Activated naive CD8-positive, alpha-beta T cell treated with anti-CD3 and anti-CD28 coated beads, Interleukin-2, amount 50 U/mL, for 24 hours (primary cell): ENCODE results near the gene CRP.
"Not testable (repeated sequence)": the region's sequence is repeated elsewhere in the genome, so short reads cannot be mapped to it uniquely, and the experiment has no call there.

Source experiments
- ATAC-seq: fragments of 150-1000 bp; cut with Tn5 transposase; one replicate; pipeline ENCODE4 v1.10.0; 2021
- DNase-seq: peaks from one replicate; pipeline ENCODE4 v3.0.0; 2021
- H3K27ac Mint-ChIP-seq: one replicate; pipeline ENCODE4 v1.8.0; 2021; ENCODE audit warnings: mild to moderate bottlenecking, mixed read lengths
- H3K27me3 Mint-ChIP-seq: one replicate; pipeline ENCODE4 v1.8.0; 2021; ENCODE audit warnings: mixed read lengths
- H3K36me3 Mint-ChIP-seq: one replicate; pipeline ENCODE4 v1.8.0; 2021; ENCODE audit warnings: low read depth, mixed read lengths
- H3K4me1 Mint-ChIP-seq: one replicate; pipeline ENCODE4 v1.8.0; 2021; ENCODE audit warnings: mixed read lengths
- H3K4me3 Mint-ChIP-seq: one replicate; pipeline ENCODE4 v1.8.0; 2021; ENCODE audit warnings: mild to moderate bottlenecking, moderate library complexity, mixed read lengths
- H3K9me3 Mint-ChIP-seq: one replicate; pipeline ENCODE4 v1.8.0; 2021; ENCODE audit warnings: mixed read lengths

CRP gene

DNA sequence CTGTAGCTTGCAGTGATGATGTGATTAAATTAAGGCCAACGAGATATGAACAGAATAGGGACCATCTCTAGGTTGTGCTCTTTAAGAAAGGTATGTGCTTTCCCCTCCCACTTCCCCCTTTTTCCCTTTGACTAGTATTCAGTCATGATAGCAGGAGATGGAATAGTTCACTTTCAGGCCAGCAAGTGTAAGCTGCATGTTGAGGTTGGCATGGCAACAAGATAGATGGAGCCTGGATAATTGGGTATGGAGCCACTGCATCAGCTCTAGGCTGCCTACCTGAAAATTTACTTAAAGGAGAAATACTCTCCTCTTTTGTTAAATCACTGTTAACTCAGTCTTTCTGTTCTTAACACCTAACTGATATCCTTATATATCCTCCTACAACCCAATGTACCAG is 1.5 kb upstream of the CRP start:
- Mint-ChIP-seq H3K27me3 (peaks cover 10% of the 10 kb centered on the region), H3K4me3 (no peak overlapping the region), H3K9me3 (peaks cover 34% of the 10 kb centered on the region), H3K36me3 (peaks cover 5% of the 10 kb centered on the region), H3K4me1 (no peaks in the 10 kb centered on the region), H3K27ac (no peak overlapping the region)
- DNase-seq (no peak), ATAC-seq (no peak)

DNA sequence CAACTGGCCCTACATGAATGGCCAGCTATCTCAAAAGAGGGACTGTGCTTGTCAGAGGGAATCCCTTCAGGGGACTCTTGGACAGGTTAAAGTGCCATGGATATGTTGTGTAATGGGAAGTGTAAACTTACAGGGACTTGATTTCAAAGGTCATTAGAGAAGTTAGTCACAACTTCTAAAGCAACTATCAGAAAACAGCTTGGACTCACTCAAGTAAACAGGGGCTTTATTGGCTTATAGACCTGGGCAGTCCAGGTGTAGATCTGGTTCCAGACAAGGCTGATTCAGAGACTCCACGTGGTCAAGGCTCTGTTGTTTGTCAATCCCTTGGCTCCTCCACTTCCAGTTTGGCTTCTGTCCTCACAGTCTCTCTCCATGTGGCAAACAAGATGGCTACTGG is 2.3 kb downstream of the CRP start:
- Mint-ChIP-seq H3K36me3 (no peaks in the 10 kb centered on the region), H3K27ac (no peak overlapping the region), H3K27me3 (peaks cover 2% of the 10 kb centered on the region)

DNA sequence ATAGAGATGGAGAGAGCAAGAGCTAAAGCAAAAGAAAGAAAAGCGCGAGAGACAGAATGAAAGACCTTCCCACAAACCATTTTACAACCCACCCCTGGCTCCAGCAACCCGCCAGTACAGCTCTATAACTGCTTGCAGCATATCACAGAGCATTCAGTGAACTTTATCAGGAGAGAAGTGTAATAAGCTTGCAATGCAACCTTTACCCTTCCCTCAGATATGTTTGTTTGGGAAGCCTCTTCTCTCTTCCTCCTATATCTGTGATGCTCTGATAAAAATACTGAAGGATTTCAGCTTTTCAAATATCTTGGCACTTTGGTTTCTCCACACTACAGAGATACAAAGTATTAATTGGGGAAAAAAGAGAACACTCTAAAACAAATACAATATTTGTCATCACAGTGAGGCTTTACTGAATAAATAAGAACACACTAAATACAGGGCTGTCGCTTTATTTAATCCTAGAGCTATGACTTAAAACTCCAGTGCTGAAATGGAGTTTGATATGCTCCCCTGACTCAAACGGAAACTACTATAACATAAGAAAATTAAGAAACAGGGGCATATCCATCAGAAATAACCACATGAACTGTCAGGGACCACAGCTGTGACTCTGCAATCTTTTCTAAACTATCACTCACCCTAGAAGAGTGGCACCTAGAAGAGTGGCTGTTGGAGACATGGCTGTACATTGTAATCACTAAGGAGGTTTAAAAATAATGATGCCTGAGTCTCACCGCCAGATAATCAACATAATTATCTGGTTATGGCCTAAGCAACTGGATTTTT is 6.7 kb downstream of the CRP start:
- no peaks in the 10 kb centered on the region for H3K4me1 Mint-ChIP-seq
- ATAC-seq = no peak
- H3K36me3 Mint-ChIP-seq = no peaks in the 10 kb centered on the region

More for the DNA sequence above, 2.3 kb downstream of the CRP start:
- Mint-ChIP-seq H3K9me3 (peaks cover 3% of the 10 kb centered on the region), H3K4me3 (no peak overlapping the region), H3K4me1 (no peaks in the 10 kb centered on the region)
- ATAC-seq (no peak), DNase-seq (no peak)

GRCh38 chr1:159705904-159706256 is 8.5 kb downstream of the CRP start:
- Mint-ChIP-seq H3K4me1 (no peaks in the 10 kb centered on the region), H3K9me3 (no peaks in the 10 kb centered on the region), H3K36me3 (no peaks in the 10 kb centered on the region), H3K27me3 (no peaks in the 10 kb centered on the region), H3K27ac (no peak overlapping the region), H3K4me3 (no peak overlapping the region)
- no peak for DNase-seq
- ATAC-seq = no peak

More for the DNA sequence above, 6.7 kb downstream of the CRP start:
- Mint-ChIP-seq H3K4me3 (no peak overlapping the region), H3K9me3 (no peaks in the 10 kb centered on the region), H3K27ac (no peak overlapping the region), H3K27me3 (no peaks in the 10 kb centered on the region)
- DNase-seq = no peak

- H3K36me3 Mint-ChIP-seq = no peaks in the 10 kb centered on the region
- H3K4me1 Mint-ChIP-seq = no peaks in the 10 kb centered on the region
- H3K27ac Mint-ChIP-seq = no peak overlapping the region
- DNase-seq = no peak
- H3K9me3 Mint-ChIP-seq = no peaks in the 10 kb centered on the region
- ATAC-seq = no peak
- no peaks in the 10 kb centered on the region for H3K27me3 Mint-ChIP-seq
- no peak overlapping the region for H3K4me3 Mint-ChIP-seq
Measured at GRCh38 chr1:159705251-159705903, 9.0 kb downstream of the CRP start.

- no peaks in the 10 kb centered on the region for H3K27me3 Mint-ChIP-seq
- DNase-seq (no peak), ATAC-seq (no peak)
- H3K9me3 Mint-ChIP-seq = no peaks in the 10 kb centered on the region
- H3K27ac Mint-ChIP-seq = no peak overlapping the region
- H3K36me3 Mint-ChIP-seq = no peaks in the 10 kb centered on the region
- no peak overlapping the region for H3K4me3 Mint-ChIP-seq
- no peaks in the 10 kb centered on the region for H3K4me1 Mint-ChIP-seq
Measured at GRCh38 chr1:159704481-159704880, 9.9 kb downstream of the CRP start.

DNA sequence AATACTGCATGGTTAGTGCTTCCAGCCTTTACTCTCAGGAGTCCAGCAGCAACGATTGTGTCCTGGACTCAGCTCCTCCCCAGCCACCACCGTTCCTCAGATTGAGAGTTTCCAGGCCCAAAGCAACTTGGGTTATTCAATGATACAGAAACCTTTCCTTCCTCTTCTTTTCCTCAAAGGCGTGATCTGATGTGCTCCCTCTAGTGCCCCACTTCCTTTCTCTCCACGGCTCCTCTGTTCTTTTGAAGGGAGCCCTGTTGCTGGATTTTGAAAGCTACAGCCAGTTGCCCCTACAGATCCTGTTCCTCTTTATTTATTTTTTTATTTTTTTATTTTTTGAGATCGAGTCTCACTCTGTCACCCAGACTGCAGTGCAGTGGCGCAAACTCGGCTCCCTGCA is 14.1 kb downstream of the CRP start:
- DNase-seq (no peak), ATAC-seq (no peak)
- H3K4me1 Mint-ChIP-seq = no peaks in the 10 kb centered on the region
- no peaks in the 10 kb centered on the region for H3K9me3 Mint-ChIP-seq
- peaks cover 6% of the 10 kb centered on the region for H3K27me3 Mint-ChIP-seq
- no peak overlapping the region for H3K4me3 Mint-ChIP-seq
- H3K36me3 Mint-ChIP-seq = no peaks in the 10 kb centered on the region
- H3K27ac Mint-ChIP-seq = no peak overlapping the region

- Mint-ChIP-seq H3K27me3 (peaks cover 6% of the 10 kb centered on the region), H3K27ac (no peak overlapping the region), H3K36me3 (no peaks in the 10 kb centered on the region), H3K4me3 (no peak overlapping the region), H3K9me3 (no peaks in the 10 kb centered on the region), H3K4me1 (no peaks in the 10 kb centered on the region)
- ATAC-seq = no peak
- DNase-seq = no peak
Measured at GRCh38 chr1:159699653-159700052, 14.7 kb downstream of the CRP start.

- Mint-ChIP-seq H3K4me1 (no peaks in the 10 kb centered on the region), H3K27me3 (peaks cover 6% of the 10 kb centered on the region), H3K4me3 (no peak overlapping the region), H3K9me3 (no peaks in the 10 kb centered on the region), H3K27ac (no peak overlapping the region), H3K36me3 (no peaks in the 10 kb centered on the region)
- ATAC-seq = no peak
- no peak for DNase-seq
Measured at GRCh38 chr1:159699246-159699645, 15.1 kb downstream of the CRP start.

DNA sequence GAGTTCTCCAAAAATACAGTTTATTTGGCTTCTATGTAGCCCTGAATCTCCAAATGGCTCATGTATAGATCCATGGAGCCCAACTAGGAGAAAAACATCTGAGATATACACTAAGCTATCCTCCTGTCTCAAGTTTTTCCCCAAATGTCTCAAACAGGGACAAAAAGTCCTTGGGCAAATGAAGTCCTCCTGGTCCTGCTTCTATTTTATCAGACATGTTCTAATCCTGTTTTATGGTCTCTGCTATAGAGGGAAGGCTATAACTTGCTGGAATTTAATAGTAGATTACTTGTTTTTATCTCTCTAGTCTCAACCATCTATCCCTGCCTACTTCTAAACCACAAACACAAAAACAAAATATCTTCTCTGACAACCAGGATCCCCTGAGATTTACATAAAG is 26.9 kb downstream of the CRP start:
- DNase-seq = no peak

DNA sequence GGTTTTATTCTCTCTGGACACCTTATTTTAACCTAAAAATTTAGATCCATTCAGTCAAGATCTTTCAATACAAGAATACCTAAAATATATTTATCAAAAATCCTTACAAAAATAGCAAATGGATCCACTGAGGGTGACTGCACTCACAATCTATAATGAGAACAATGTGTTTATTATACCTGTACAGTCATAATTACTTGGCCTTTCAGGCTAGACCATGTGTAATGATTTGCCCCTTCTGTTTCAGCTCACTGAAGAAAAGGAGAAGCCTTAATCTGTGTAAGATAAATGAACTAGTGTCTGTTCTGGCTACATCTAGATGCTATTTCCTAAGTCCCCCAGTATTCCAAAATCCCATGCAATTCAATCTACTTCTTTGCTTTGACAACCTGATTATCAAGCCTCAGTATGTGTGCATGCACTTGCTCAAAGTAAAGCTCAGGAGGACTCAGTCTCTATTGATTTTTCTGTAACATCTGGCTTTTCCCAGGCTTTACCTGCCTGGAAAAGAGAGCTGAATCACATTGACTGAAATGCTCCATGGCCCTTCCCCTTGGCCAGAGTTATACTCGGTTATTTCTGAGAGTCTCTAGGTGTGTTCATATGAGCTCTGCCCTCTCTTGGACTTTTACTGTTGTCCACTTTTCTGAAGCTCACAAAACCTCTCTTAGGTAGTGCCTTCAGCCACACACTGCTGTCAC is 27.6 kb downstream of the CRP start:
- Mint-ChIP-seq H3K27me3 (peaks cover 2% of the 10 kb centered on the region), H3K4me3 (no peak overlapping the region), H3K36me3 (no peaks in the 10 kb centered on the region), H3K27ac (no peak overlapping the region), H3K9me3 (no peaks in the 10 kb centered on the region), H3K4me1 (no peaks in the 10 kb centered on the region)
- DNase-seq (no peak), ATAC-seq (no peak)

More for the DNA sequence above, 26.9 kb downstream of the CRP start:
- Mint-ChIP-seq H3K27me3 (peaks cover 9% of the 10 kb centered on the region), H3K4me1 (no peaks in the 10 kb centered on the region), H3K27ac (no peak overlapping the region), H3K4me3 (no peak overlapping the region), H3K9me3 (no peaks in the 10 kb centered on the region), H3K36me3 (no peaks in the 10 kb centered on the region)
- no peak for ATAC-seq

DNA sequence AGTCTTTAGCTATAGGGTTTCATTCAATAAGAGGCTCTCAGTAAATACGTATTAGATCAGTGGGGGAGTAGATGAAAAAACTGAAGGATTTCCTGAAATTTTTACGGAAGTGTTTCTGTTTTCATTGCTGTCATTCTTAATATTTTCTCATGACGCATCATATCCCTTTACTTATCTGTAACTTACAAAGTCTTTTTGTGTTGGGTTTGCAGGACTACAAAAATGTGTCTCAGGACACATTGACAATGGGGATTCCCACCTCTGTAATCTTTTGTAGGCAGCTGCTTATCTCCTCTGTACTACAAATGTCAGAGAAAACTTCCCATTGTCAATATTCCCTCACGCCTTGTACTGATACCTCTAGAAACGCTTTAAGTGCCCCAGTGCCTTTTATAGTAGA is 35.5 kb downstream of the CRP start:
- ATAC-seq (no peak), DNase-seq (no peak)
- Mint-ChIP-seq H3K4me1 (no peaks in the 10 kb centered on the region), H3K9me3 (no peaks in the 10 kb centered on the region), H3K27ac (no peak overlapping the region), H3K4me3 (no peak overlapping the region), H3K27me3 (peaks cover 10% of the 10 kb centered on the region), H3K36me3 (no peaks in the 10 kb centered on the region)

- Mint-ChIP-seq H3K4me3 (no peak overlapping the region), H3K27me3 (peaks cover 16% of the 10 kb centered on the region), H3K4me1 (no peaks in the 10 kb centered on the region), H3K27ac (no peak overlapping the region), H3K36me3 (no peaks in the 10 kb centered on the region), H3K9me3 (no peaks in the 10 kb centered on the region)
- DNase-seq = no peak
- ATAC-seq = no peak
Measured at GRCh38 chr1:159675046-159675445, 39.3 kb downstream of the CRP start.

DNA sequence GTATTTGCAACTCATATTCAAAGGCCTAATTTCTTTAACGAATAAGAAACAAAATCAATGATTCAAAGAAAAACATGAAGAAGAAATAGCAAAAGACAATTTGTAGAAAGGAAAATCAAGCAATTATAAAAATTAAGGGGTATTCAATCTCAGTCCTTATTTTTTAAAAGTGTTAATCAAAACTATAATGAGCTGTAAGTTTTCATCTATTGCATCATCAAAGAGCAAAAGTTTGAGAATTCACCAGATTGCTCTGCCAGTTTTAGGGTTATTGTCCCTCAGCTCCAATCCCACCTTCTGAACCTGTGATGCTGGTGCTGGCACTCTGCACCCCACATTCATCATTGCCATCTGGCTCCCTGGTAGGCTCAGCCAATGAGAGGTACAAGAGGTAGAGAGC is 42.0 kb downstream of the CRP start:
- not testable (repeated sequence) for H3K27ac Mint-ChIP-seq, H3K4me3 Mint-ChIP-seq, ATAC-seq, H3K4me1 Mint-ChIP-seq, H3K36me3 Mint-ChIP-seq, H3K9me3 Mint-ChIP-seq, DNase-seq
- H3K27me3 Mint-ChIP-seq = peaks cover 14% of the 10 kb centered on the region

DNA sequence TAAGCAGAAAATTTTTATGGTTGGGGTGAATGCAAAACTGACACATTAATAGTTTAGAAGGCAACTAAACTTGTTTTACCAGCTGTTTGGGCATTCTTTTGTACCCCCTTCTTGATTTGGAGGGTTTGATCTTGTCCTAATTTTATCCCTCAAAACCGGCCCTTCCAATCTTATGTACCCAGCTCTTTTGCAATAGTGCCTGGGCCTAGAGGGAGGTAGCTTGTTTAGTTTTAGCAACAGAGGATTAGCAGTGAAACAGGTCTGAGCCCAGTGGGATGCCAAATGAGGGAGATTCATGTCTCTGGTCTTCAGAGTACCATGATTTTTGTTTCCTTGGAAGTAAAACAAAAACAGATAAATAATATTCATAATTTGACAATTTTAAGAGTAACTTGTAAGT is 45.1 kb downstream of the CRP start:
- ATAC-seq = no peak
- Mint-ChIP-seq H3K27me3 (peaks cover 10% of the 10 kb centered on the region), H3K36me3 (no peaks in the 10 kb centered on the region), H3K27ac (no peak overlapping the region), H3K9me3 (peaks cover 4% of the 10 kb centered on the region), H3K4me3 (no peak overlapping the region), H3K4me1 (no peaks in the 10 kb centered on the region)
- no peak for DNase-seq
